PC-9 (cell line): ENCODE measurements around the gene TSC22D2. TPM values are rescaled to one million over a fixed set of nuclear protein-coding genes. Genes with fewer than 3 reads are reported as not detected.
A peak's percentile ranks its signal among the peaks of the same experiment; 100 is the strongest.

Experiments
- BruUV-seq: library from RNA; stranded (reverse); fragments of 400-500 nt; replicated peaks from 2 replicates; lab custom pipeline; 2021; lab: Mats Ljungman, UMichigan
- CTCF ChIA-PET: fragments of 300-600 bp; sonication (Branson Sonifier 250); formaldehyde crosslinking; loops from one replicate; lab custom pipeline; 2022; ENCODE audit warnings: antibody characterized with exemption; lab: Charles Lee
- POLR2A ChIA-PET: fragments of 300-600 bp; sonication (Branson Sonifier 250); formaldehyde crosslinking; loops from one replicate; lab custom pipeline; 2022; ENCODE audit warnings: antibody characterized with exemption; ENCODE audit not compliant: unreplicated experiment; lab: Charles Lee
- DNase-seq, 2 experiments: peaks; one replicate each; pipeline versions ENCODE4 v3.0.0 to v3.0.0-alpha.2; 2015 to 2022; ENCODE audit warnings: mixed read lengths in 1 of 2
- H2AFZ ChIP-seq: fragments of 200-600 bp; sonication (generic); 2 replicates; pipeline ENCODE4 v1.8.1; 2017; ENCODE audit warnings: antibody characterized with exemption
- H3F3A ChIP-seq: fragments of 200-600 bp; sonication (generic); 2 replicates; pipeline ENCODE4 v1.8.1; 2017; ENCODE audit warnings: antibody characterized with exemption, mild to moderate bottlenecking, low read depth; ENCODE audit not compliant: insufficient read depth
- H3K27ac ChIP-seq: fragments of 200-600 bp; sonication (generic); 2 replicates; pipeline ENCODE4 v1.6.1; 2016; ENCODE audit warnings: mixed run types
- H3K27me3 ChIP-seq: fragments of 200-600 bp; sonication (generic); 2 replicates; pipeline ENCODE4 v1.6.1; 2016; ENCODE audit warnings: low read depth, mixed run types; ENCODE audit not compliant: insufficient read depth
- H3K36me3 ChIP-seq: fragments of 200-600 bp; sonication (generic); 2 replicates; pipeline ENCODE4 v1.6.1; 2016; ENCODE audit warnings: low read depth, mixed run types
- H3K4me1 ChIP-seq: fragments of 200-600 bp; sonication (generic); replicated peaks from 2 replicates; pipeline ENCODE4 v1.6.1; 2016; ENCODE audit warnings: mixed run types; ENCODE audit not compliant: insufficient read depth
- H3K4me2 ChIP-seq: fragments of 200-600 bp; sonication (generic); 2 replicates; pipeline ENCODE4 v1.6.1; 2017; ENCODE audit warnings: mixed run types
- H3K4me3 ChIP-seq: fragments of 200-600 bp; sonication (generic); 2 replicates; pipeline ENCODE4 v1.6.1; 2016; ENCODE audit warnings: mixed run types
- H3K79me2 ChIP-seq: fragments of 200-600 bp; sonication (generic); 2 replicates; pipeline ENCODE4 v1.6.1; 2017; ENCODE audit warnings: low read depth, mixed run types
- H3K9me2 ChIP-seq: fragments of 200-600 bp; sonication (generic); 2 replicates; pipeline ENCODE4 v1.8.1; 2017; ENCODE audit warnings: mild to moderate bottlenecking; ENCODE audit not compliant: insufficient read depth
- H3K9me3 ChIP-seq: fragments of 200-600 bp; sonication (generic); 2 replicates; pipeline ENCODE4 v1.8.1; 2016; ENCODE audit warnings: low read depth; ENCODE audit not compliant: insufficient read depth
- H4K20me1 ChIP-seq: fragments of 200-600 bp; sonication (generic); 2 replicates; pipeline ENCODE4 v1.8.1; 2017; ENCODE audit not compliant: insufficient read depth
- EZH2 ChIP-seq: fragments of 200-600 bp; sonication (generic); IDR thresholded peaks from 2 replicates; pipeline ENCODE4 v1.8.0; 2017; ENCODE audit warnings: antibody characterized with exemption, low read depth
- intact Hi-C: fragments of 100-400 bp; cut with micrococcal nuclease; formaldehyde crosslinking; loops from one replicate; pipeline ENCODE4 v1.10.0; 2022; ENCODE audit not compliant: unreplicated experiment
- total RNA-seq: library from RNA; stranded (reverse); gene quantifications from 2 replicates; pipeline ENCODE4 v1.2.3, GENCODE V29; 2021
- TF ChIP-seq, protein P1 (sequence below): fragments of 200-600 bp; sonication (generic); conservative IDR thresholded peaks from 2 replicates; pipeline ENCODE4 v1.6.1; 2017; ENCODE audit warnings: mixed run types, antibody characterized with exemption, mild to moderate bottlenecking, moderate library complexity

The TSC22D2 gene
- total RNA-seq, 1 experiment from 2014 or later = 32.0 TPM

- ChIA-PET POLR2A (no interaction called here), CTCF (no interaction called here)
- H3K9me2 ChIP-seq = no peaks in the 10 kb centered on the region
- BruUV-seq = no TSS peak
- DNase-seq = peak in 1 of 2 experiments; percentile 37
- H3K27me3 ChIP-seq = no peaks in the 10 kb centered on the region
- H4K20me1 ChIP-seq = no peaks in the 10 kb centered on the region
- peaks cover 42% of the 10 kb centered on the region for H3K36me3 ChIP-seq
- peaks cover 33% of the 10 kb centered on the region for H3F3A ChIP-seq
- H3K4me2 ChIP-seq = no peak overlapping the region
- TF ChIP-seq EZH2 = no peak
- TF ChIP-seq, protein P1, sequence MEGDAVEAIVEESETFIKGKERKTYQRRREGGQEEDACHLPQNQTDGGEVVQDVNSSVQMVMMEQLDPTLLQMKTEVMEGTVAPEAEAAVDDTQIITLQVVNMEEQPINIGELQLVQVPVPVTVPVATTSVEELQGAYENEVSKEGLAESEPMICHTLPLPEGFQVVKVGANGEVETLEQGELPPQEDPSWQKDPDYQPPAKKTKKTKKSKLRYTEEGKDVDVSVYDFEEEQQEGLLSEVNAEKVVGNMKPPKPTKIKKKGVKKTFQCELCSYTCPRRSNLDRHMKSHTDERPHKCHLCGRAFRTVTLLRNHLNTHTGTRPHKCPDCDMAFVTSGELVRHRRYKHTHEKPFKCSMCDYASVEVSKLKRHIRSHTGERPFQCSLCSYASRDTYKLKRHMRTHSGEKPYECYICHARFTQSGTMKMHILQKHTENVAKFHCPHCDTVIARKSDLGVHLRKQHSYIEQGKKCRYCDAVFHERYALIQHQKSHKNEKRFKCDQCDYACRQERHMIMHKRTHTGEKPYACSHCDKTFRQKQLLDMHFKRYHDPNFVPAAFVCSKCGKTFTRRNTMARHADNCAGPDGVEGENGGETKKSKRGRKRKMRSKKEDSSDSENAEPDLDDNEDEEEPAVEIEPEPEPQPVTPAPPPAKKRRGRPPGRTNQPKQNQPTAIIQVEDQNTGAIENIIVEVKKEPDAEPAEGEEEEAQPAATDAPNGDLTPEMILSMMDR = no peak
- peaks cover 95% of the 10 kb centered on the region for H3K79me2 ChIP-seq
- intact Hi-C loops = no loop called here
- no peaks in the 10 kb centered on the region; the same call in 1 of the 2 replicates for H3K9me3 ChIP-seq
- H2AFZ ChIP-seq = no peak overlapping the region
- 0 out of 2 replicates have a peak, but pooled peaks cover 11% of the 10 kb centered on the region for H3K4me1 ChIP-seq
- H3K4me3 ChIP-seq = no peak overlapping the region
- H3K27ac ChIP-seq = no peak overlapping the region
Measured at GRCh38 chr3:150439657-150440056, 31.6 kb downstream of the TSC22D2 start.

DNA sequence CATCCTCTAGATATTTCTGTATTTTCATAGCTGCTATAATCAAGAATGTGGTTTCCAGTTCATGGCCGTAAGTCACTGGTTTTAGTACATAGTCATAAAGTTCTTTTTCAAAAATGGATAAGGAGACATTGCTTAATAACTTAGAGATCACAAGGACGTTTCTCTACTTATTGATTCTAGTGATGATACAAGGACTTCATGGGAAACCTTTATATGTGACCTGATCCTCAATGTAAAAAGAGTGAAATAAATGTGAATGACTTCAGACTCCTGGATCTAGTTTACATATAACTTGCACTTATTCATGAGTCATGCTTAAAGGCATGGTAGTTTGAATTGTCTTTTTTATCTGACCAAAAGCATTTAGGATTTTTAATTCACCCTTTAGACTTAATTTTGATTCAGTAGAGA lies 35.2 kb downstream of the TSC22D2 start:
- POLR2A ChIA-PET = no interaction called here
- H3K4me2 ChIP-seq = no peak overlapping the region
- peaks cover 4% of the 10 kb centered on the region; the same call in 1 of the 2 replicates for H4K20me1 ChIP-seq
- no peak overlapping the region for H2AFZ ChIP-seq
- CTCF ChIA-PET = no interaction called here
- H3K27ac ChIP-seq = peak overlapping the region; percentile 16; the same call in 1 of the 2 replicates
- peaks cover 31% of the 10 kb centered on the region for H3K4me1 ChIP-seq
- no peaks in the 10 kb centered on the region; the same call in 1 of the 2 replicates for H3K9me3 ChIP-seq
- H3K36me3 ChIP-seq = peaks cover 41% of the 10 kb centered on the region
- H3K9me2 ChIP-seq = no peaks in the 10 kb centered on the region
- BruUV-seq = no TSS peak
- H3K4me3 ChIP-seq = no peak overlapping the region
- peaks cover 94% of the 10 kb centered on the region for H3K79me2 ChIP-seq
- TF ChIP-seq, protein P1 = no peak
- no peak for TF ChIP-seq EZH2
- peaks cover 49% of the 10 kb centered on the region for H3F3A ChIP-seq
- H3K27me3 ChIP-seq = no peaks in the 10 kb centered on the region
- DNase-seq = no peak
- intact Hi-C loops = no loop called here

- Histone ChIP-seq H3F3A (peaks cover 45% of the 10 kb centered on the region), H3K79me2 (peaks cover 92% of the 10 kb centered on the region), H3K27me3 (no peaks in the 10 kb centered on the region), H3K9me3 (no peaks in the 10 kb centered on the region; the same call in 1 of the 2 replicates), H3K4me3 (no peak overlapping the region), H2AFZ (no peak overlapping the region), H3K4me1 (peaks cover 36% of the 10 kb centered on the region), H4K20me1 (peaks cover 4% of the 10 kb centered on the region; the same call in 1 of the 2 replicates), H3K9me2 (no peaks in the 10 kb centered on the region), H3K27ac (0 out of 2 replicates have a peak overlapping the region, but pooled peaks have one; percentile 16), H3K4me2 (no peak overlapping the region), H3K36me3 (peaks cover 46% of the 10 kb centered on the region)
- DNase-seq = no peak
- CTCF ChIA-PET = no interaction called here
- TF ChIP-seq, protein P1 = no peak
- no peak for TF ChIP-seq EZH2
- BruUV-seq = no TSS peak
- intact Hi-C loops = no loop called here
- POLR2A ChIA-PET = no interaction called here
Measured at GRCh38 chr3:150444371-150444770, 36.3 kb downstream of the TSC22D2 start.
